Pons (tissue), 1 donor: ENCODE data around the gene PIK3C3.
"Not testable (repeated sequence)": the region's sequence is repeated elsewhere in the genome, so short reads cannot be mapped to it uniquely, and the experiment has no call there.

Source experiments
- DNase-seq: peaks from one replicate; pipeline ENCODE4 v3.0.0-alpha.2; 2016; ENCODE audit warnings: low spot score

The PIK3C3 gene

GRCh38 chr18:41965634-41966255 lies 10.7 kb downstream of the PIK3C3 start:
- DNase-seq = peak; percentile 30

GRCh38 chr18:41966943-41967342 lies 11.9 kb downstream of the PIK3C3 start:
- DNase-seq = peak; percentile 53

GRCh38 chr18:41967680-41968079 lies 12.6 kb downstream of the PIK3C3 start:
- peak; percentile 85 for DNase-seq

GRCh38 chr18:41969881-41970280 lies 14.8 kb downstream of the PIK3C3 start:
- DNase-seq = no peak

GRCh38 chr18:41972067-41972925 lies 17.3 kb downstream of the PIK3C3 start:
- no peak for DNase-seq

- DNase-seq = no peak
These were observed 18.9 kb downstream of the PIK3C3 start for GRCh38 chr18:41973983-41974382.

- peak; percentile 15 for DNase-seq
These were observed 19.8 kb downstream of the PIK3C3 start for GRCh38 chr18:41974796-41975201.

GRCh38 chr18:41975284-41975683 lies 20.2 kb downstream of the PIK3C3 start:
- DNase-seq = no peak

- DNase-seq = no peak
These were observed 22.2 kb downstream of the PIK3C3 start for GRCh38 chr18:41977233-41977632.

GRCh38 chr18:41982942-41983660 lies 28.1 kb downstream of the PIK3C3 start:
- no peak for DNase-seq

GRCh38 chr18:41985914-41986313 lies 30.9 kb downstream of the PIK3C3 start:
- no peak for DNase-seq

GRCh38 chr18:41989508-41989907 lies 34.5 kb downstream of the PIK3C3 start:
- DNase-seq = no peak

GRCh38 chr18:41992066-41992465 lies 37.0 kb downstream of the PIK3C3 start:
- DNase-seq = no peak

GRCh38 chr18:41992703-41993102 lies 37.7 kb downstream of the PIK3C3 start:
- no peak for DNase-seq

GRCh38 chr18:41993151-41993550 lies 38.1 kb downstream of the PIK3C3 start:
- no peak for DNase-seq

GRCh38 chr18:41996020-41996419 lies 41.0 kb downstream of the PIK3C3 start:
- no peak for DNase-seq

- DNase-seq = no peak
These were observed 44.7 kb downstream of the PIK3C3 start for GRCh38 chr18:41999751-42000150.

- no peak for DNase-seq
These were observed 46.8 kb downstream of the PIK3C3 start for GRCh38 chr18:42001801-42002200.

GRCh38 chr18:42004653-42005052 lies 49.6 kb downstream of the PIK3C3 start:
- no peak for DNase-seq

- DNase-seq = no peak
These were observed 50.7 kb downstream of the PIK3C3 start for GRCh38 chr18:42005782-42006181.

GRCh38 chr18:42009457-42009856 lies 54.4 kb downstream of the PIK3C3 start:
- not testable (repeated sequence) for DNase-seq

GRCh38 chr18:42011053-42011452 lies 56.0 kb downstream of the PIK3C3 start:
- no peak for DNase-seq

GRCh38 chr18:42018831-42019230 lies 63.8 kb downstream of the PIK3C3 start:
- no peak for DNase-seq
